CD4-positive, alpha-beta T cell treated with Interferon alpha-2 for 1 hour (primary cell): ENCODE results near the gene ETV6.
"Not testable (repeated sequence)": the region's sequence is repeated elsewhere in the genome, so short reads cannot be mapped to it uniquely, and the experiment has no call there.

Source experiments
- DNase-seq, 2 donors: peaks; one replicate each; pipeline ENCODE4 v3.0.0-alpha.2; 2020 to 2022

Gene ETV6

GRCh38 chr12:11649413-11650285, at the start of gene ETV6:
Gene ETV6, plus strand, starts transcription at chr12:11649674. Its CDS starts 454 bp downstream, at chr12:11650128.
- DNase-seq: peak; percentile 86 to 90

- no peak for DNase-seq
Measured at GRCh38 chr12:11600199-11600598, 49.3 kb upstream of the ETV6 start.

DNA sequence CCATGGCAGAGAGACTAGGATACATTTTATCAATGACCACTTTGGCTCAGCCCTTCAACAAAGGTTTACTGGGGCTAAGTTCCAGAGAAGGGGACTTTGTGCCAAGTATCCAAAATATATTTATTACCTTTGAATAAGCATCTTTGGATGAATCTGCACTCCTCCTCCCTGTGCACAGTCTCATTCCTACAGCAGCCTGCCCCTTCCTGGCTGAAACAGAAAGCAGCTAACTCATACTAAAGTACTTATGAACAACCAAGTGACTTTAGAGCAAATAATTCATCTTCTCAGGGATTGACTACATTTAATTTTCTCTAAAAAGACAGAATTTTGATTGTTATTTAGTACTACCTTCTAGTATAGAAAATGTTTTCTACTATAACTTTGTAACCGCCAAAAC, 47.8 kb upstream of the ETV6 start:
- no peak for DNase-seq

- no peak for DNase-seq
Measured at GRCh38 chr12:11607313-11608081, 42.0 kb upstream of the ETV6 start.

- DNase-seq: no peak
Measured at GRCh38 chr12:11609045-11609444, 40.4 kb upstream of the ETV6 start.

- no peak for DNase-seq
Measured at GRCh38 chr12:11615481-11615880, 34.0 kb upstream of the ETV6 start.

- DNase-seq: no peak
Measured at GRCh38 chr12:11618046-11618445, 31.4 kb upstream of the ETV6 start.

DNA sequence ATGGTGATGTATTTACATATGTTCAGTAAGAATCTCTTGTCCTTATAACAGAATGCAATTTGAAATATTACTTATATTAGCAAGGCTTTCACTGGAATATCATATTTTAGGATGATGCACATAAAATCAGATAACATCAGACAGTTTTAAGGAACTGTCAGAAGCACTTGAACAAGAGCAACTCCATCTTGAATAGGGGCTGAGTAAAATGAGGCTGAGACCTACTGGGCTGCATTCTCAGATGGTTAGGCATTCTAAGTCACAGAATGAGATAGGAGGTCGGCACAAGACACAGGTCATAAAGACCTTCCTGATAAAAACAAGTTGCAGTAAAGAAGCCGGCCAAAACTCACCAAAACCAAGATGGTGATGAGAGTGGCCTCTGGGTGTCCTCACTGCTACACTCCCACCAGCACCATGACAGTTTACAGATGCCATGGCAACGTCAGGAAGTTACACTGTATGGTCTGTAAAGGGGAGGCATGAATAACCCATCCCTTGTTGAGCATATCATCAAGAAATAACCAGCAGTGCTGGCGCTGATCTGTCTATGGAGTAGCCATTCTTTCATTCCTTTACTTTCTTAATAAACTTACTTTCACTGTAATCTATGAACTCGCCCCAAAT, 27.6 kb upstream of the ETV6 start:
- peak; percentile 47 to 52 for DNase-seq

GRCh38 chr12:11622876-11623281, 26.6 kb upstream of the ETV6 start:
- DNase-seq: no peak

DNA sequence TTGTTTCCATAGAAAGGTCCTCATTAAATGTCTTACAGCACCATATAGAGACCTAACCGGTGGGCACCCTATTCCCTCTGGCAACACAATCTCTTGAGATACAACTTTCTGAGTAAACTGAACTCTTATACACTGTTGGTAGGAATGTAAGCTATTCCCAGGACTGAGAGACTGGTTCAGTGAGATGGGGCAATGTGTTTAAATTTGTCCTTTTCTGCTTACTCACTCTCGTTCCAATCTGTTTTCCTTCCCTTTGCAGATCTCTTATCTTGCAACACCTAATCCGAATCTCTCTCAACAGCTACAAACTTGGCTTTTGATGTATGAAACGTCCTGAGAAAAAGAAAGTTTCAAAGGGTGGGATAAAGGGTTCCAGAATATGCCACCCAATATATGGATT, 26.1 kb upstream of the ETV6 start:
- no peak for DNase-seq

DNA sequence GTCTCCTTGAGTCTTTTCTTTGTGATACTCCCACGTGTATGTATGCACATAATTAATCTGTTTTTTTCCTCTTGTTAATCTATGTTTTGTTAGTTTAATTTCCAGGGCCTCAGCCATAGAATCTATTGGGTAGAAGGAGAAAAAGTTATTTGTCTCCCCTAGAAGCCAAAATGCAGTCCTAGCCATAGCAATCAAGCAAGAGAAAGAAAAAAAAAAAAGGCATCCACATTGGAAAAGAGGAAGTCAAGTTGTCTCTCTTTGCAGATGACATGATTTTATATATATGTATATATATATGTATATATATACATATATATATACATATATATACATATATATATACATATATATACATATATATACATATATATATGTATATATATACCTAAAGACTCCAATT, 25.4 kb upstream of the ETV6 start:
- DNase-seq: no peak

GRCh38 chr12:11627709-11628108, 21.8 kb upstream of the ETV6 start:
- not testable (repeated sequence) for DNase-seq

GRCh38 chr12:11628353-11628752, 21.1 kb upstream of the ETV6 start:
- DNase-seq: no peak

- no peak for DNase-seq
Measured at GRCh38 chr12:11630046-11630706, 19.3 kb upstream of the ETV6 start.

DNA sequence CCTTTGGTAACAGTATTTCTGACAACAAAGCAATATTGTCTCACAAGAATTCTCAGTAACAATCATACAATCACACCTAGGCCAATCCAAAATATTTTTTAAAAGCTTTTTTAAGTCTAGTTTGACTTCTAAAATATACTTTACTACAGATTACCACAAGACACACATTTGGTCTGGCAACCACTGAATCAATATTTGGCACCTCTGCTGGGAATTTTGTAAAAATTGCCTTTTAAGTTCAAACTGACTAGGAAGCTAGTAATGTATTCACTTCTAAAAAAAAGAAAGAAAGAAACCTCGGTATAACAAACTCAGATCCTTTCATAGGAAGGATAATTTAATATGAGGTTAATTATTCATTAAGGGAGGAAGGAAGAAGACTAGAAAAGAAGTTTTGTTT, 18.2 kb upstream of the ETV6 start:
- no peak for DNase-seq

GRCh38 chr12:11631881-11632280, 17.6 kb upstream of the ETV6 start:
- not testable (repeated sequence) for DNase-seq

GRCh38 chr12:11633968-11634367, 15.5 kb upstream of the ETV6 start:
- DNase-seq: no peak

DNA sequence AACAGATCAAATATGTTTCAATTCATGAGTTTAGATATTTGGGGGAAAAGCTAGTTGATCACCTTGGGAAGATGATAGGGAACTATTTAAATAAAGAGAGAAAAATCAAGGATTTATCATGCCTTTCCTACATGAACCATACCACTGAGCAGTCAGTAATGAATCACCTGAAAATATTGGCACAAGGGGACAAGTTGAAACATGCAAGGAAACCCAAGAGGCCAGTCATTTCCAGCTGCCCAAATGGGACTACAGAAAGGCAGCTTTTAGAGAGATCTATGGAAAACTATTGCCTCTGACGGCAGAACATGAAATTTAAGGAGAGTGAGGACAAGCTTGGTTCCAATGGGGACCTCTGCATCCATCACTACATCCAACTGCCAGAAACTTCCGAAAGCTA, 14.1 kb upstream of the ETV6 start:
- no peak for DNase-seq

DNA sequence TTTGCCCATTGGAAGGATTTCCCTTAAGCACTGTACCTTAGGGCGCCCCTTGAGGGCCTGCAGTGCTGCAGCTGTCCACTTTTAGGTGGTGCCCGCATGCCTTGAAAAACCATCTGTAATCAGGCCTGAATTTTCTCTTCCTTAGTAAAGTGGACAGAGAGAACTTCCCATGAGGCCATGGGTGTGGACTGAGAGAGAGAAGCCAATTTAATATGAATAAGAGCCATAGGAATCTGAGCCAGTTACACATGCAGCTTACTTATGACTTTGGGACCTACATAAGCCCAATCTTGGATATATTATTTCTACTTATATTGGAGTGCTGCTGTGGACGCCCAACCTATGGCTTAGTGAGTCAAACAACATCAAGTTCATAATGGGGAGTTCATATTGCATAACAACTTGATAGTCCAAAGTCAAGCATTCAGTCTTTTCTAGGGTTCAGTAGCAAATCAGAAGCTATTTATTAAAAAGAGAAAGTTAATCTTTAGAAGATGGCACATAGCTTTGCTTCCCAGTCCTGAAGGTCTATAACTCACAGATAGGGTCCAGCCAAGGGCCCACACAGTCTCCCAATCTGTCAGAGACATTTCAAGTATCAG, 11.1 kb upstream of the ETV6 start:
- DNase-seq: no peak

GRCh38 chr12:11639454-11639853, 10.0 kb upstream of the ETV6 start:
- no peak for DNase-seq

DNA sequence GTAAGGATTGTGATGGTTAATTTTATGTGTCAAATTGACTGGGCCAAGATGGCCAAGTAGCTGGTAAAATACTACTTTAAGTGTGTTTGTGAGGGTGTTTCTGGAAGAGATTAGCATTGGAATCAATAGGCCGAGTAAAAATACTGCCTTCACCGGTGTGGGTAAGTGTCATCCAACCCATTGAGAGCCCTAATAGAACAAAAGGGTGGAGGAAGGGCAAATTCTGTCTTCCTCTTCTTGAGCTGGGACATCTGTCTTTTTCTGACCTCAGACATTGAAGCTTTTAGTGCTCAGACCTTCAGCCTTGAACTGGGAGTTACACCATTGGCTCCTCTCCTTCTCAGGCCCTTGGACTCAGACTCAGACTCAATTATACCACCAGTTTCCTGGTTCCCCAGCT, 8.0 kb upstream of the ETV6 start:
- DNase-seq: no peak

GRCh38 chr12:11642785-11643184, 6.7 kb upstream of the ETV6 start:
- DNase-seq: no peak

GRCh38 chr12:11645391-11645790, 4.1 kb upstream of the ETV6 start:
- DNase-seq: no peak
